ENCODE measurements around the gene PRKD1.

Gene PRKD1

DNA sequence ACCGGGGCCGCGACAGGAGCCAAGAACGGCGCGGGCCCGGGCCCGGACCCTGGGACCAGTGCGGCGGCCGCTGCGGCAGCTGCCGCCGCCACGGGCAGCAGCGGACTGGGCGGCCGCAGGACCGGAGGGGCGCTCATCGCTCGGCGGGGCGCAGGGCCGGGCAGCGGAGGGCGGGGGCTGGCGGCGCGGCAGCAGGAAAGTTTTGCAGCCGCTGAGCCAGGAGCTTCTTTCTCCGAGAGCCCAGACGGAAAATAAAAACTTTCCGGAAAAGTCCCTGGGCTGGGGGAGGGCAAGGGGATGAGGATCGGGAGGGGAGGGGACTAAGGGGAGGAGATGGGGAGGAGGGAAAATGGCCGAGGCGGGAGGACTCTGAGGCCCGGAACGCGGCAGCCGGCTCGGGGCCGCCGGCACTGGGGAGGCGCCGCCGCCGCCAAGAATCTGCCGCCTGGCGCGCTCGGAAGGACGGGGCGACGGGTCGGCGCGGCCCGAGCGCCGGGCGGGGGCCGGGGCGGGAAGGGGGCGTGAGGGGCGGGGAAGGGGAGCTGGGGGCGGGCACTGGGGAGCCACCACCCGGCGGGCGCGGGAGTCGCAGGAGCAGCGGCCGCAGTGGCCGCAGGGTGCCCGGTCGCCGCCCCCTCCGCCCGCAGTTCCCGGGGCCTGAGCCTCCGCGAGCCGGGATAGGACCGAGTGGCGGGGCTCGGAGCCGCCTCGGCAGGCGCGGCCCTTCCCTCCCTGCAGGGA is at the start of gene PRKD1:
PRKD1 (minus strand) TSS at position 472 of the 741 bp plus-strand sequence.
- FAIRE-seq (no peak), DNase-seq (ENCODE audit: insufficient read length, low spot score) (peak; percentile 30)

DNA sequence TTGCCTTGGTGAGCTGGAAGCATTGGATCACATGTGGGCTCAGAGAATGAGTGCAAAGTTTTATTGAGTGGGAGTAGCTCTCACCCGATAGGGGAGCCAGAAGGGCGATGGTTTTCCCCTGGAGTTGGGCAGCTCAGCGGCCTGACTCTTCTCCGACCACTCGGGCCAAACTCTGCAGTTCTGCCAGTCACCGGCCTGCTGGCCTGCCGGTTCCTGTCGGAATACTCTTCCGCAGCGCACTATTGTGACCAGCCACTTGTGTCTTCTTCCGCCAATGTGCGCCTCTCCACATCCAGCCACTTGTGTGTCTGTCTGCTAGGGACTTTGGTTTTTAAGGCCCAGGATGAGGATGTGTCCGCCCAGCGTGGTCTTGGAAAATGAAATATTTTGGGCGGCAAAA is 43.5 kb upstream of the PRKD1 start:
- DNase-seq (ENCODE audit: insufficient read length, low spot score) = no peak
- FAIRE-seq = no peak

DNA sequence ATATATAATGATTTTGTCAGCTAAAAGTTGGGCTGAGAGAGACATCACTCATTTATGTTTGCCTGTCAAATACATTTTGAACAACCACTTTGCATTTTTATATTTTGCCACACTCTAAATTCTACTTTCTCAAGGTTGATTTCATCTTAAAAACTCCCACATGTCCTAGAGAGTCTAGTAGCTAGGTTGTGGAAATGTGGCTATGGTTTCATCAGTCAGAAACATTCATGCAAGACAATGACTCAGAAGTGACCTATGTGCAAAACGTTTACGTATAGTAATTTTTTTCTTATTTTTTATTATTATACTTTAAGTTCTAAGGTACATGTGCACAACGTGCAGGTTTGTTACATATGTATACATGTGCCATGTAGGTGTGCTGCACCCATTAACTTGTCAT is 27.4 kb upstream of the PRKD1 start:
- FAIRE-seq (no peak), DNase-seq (ENCODE audit: insufficient read length, low spot score) (no peak)

DNA sequence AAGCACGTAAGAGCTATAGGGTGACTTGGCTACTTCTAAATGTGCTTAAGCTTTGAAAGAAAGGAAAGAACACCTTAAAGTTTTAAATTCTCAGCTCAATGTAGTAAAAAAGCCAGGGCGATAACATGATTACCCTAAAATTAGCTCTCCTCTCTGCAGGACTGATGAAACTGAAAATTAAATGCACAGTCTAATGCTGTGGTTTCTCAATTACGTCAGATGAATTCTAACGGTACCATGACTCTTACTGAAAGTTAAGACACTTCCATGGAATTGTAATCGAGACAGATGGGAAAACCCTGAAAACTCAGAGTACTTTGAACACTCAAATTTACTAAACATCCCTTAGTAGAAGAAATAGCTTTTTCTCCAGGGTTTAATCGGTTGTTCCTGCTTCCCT is 25.9 kb upstream of the PRKD1 start:
- DNase-seq (ENCODE audit: insufficient read length, low spot score) (no peak), FAIRE-seq (peak; percentile 35)

DNA sequence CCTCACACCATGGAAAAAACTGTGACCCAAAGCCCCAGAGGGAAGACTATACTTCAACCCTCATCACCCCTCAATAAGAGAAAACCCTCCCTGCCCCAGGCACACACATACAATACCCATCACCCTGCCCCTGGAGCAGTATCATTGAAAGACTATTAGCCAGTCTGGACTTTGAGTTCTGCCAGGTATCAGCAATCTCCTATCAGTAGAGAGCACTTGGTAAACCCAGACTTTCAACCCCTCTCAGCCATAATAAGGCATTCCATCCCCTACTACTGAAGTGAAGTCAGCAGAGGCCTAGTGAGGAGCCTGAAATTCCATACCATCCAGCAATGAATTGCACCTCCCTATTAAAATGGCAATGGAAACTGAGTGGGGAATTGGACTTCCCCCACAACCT is 16.4 kb upstream of the PRKD1 start:
- no peak for DNase-seq (ENCODE audit: insufficient read length, low spot score)
- no peak for FAIRE-seq

DNA sequence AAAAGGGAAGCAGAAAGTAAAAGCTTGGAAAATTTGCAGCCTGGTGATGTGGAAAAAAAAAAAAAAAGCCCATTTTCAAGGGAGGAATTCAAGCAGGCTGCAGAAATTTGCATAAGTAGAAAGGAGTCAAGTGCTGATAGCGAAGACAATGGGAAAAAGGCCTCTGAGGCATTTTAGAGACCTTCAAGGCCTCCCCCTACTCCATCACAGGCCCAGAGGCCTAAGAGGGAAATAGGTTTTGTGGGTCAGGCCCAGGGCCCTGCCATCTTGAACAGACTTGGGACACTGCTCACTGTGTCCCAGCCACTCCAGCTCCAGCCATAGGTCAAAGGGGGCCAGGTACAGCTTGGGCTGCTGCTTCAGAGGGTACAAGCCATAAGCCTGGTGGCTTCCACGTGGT is 13.8 kb upstream of the PRKD1 start:
- no peak for DNase-seq (ENCODE audit: insufficient read length, low spot score)
- no peak for FAIRE-seq

DNA sequence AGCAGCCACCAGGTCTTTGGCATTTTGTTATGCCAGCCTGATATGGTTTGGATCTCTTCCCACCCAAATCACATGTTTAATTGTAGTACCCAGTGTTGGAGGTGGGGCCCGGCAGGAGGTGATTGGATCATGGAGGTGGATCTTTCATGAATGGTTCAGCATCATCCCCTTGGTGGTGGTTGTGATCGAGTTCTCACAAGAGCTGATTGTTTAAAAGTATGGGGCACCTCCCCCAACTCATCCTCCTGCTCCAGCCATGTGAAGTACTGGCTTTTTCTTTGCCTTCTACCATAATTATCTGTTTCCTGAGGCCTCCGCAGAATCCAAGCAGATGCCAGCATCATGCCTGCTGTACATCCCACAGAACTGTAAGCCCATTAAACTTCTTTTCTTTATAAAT is 12.8 kb upstream of the PRKD1 start:
- DNase-seq (ENCODE audit: insufficient read length, low spot score) = no peak
- no peak for FAIRE-seq

DNA sequence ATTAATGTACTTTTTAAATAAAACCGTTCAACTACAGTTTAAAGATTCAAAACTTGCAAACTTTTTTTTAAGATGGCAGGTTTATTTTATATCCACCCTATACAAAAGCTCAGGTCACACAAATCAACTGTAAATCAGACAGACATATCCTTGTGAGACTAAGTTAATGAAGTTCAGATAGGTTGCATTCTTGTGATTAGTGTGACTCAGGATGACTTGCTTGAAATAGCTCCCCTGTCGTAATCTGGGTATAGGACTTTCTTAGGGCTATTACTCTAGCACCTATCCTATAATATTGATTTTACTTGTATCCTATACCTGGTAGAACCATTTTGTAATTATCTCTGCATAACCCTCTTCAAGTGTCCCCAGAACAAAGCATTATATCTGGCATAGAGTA is 9.5 kb upstream of the PRKD1 start:
- FAIRE-seq (no peak), DNase-seq (ENCODE audit: insufficient read length, low spot score) (no peak)

DNA sequence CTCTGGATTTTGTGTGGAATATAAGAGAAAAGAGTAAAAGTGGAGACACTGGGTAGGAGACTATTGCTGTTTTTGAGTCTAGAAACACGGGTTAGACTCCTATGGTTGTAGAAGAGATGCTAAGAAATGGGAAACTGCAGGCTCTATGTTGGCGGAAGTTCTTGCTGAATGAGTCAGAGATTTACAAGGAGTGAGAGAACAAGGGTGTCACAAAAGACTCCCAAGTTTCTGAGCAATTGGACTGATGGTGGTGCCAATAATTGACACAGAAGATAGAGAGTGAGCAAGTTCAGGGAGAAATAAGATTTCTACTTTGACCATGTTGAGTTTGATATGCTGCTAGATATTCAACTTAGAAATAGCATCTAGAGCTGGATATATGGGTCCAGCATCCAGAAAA is 2.6 kb upstream of the PRKD1 start:
- FAIRE-seq (no peak), DNase-seq (ENCODE audit: insufficient read length, low spot score) (no peak)

DNA sequence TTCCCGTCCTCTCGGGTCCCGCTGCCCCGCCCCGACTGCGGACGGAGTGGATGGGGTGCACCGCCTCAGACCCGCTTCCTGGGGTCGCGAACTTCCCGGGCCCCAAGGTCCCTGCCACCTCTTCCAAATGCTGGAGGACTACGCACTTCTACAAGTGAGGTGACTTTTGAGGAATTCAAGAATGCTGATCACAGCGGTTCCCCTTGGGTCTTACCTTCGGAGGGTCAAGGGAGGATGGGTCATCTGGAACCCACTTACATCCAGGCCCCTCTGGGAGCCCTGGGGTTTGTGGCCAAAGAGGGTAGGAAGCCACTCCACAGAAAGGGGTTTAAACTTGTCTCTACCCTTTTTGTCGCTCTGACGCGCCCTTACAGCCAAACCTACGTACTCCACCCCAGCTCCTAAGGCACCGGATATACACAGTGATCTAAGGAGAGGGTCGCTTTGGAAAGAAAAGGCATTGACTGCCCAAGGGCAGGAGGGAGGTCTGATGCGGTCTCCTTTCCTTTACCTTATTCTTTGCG is 532 bp upstream of the PRKD1 start:
- no peak for DNase-seq (ENCODE audit: insufficient read length, low spot score)
- no peak for FAIRE-seq

DNA sequence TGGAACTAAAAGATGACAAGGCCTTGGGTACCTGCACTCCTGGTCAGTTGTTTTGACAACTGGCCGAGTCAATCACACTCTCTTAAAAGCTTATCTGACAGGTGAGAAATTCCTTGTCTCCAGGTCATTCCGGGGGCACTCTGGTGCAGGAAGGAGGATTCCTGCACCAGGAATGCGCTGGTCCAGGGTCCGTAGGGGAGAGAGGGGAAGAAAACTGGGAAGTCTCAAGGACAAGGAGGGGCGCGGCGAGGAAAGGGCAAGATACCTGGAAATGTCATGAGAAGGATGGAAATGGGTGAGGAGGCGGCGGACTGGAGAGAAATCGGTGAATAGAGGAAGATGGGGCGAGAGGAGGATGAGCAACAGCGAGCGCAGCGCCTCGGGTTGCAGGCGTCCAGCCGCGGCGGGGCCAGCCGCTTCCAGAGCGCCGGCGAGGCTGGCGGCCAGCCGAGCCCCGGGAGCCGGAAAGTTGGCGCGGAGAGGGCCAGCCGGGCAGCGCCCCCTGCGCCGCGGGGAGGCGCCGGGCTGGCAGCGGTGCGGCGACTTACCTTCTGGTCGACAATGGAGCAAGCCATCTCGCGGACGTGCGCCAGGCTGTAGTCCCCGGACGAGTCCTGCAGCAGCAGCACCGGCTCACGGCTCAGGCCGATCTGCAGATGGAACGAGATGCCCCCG is 809 bp downstream of the PRKD1 start:
- peak; percentile 38 for DNase-seq (ENCODE audit: insufficient read length, low spot score)
- FAIRE-seq = no peak

DNA sequence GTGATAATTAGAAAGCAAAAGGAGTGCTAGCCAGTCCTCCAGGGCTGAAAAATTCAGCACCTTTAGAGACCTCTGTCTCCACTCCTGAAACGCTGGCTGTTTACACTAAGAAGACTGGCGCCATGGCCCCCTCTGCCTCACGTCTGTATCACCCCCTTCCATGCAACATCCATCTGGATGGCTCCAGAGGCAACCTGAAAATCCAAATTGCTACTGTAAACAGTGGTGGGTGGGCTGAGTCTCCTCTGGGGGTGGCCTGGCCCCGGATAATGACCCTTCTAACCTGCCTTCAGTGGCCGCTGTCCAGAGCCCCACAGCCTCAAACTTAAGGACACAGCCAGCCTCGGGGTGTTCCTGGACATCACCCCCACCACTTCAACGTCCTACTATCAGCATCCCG is 1.4 kb downstream of the PRKD1 start:
- DNase-seq (ENCODE audit: insufficient read length, low spot score) (no peak), FAIRE-seq (no peak)

DNA sequence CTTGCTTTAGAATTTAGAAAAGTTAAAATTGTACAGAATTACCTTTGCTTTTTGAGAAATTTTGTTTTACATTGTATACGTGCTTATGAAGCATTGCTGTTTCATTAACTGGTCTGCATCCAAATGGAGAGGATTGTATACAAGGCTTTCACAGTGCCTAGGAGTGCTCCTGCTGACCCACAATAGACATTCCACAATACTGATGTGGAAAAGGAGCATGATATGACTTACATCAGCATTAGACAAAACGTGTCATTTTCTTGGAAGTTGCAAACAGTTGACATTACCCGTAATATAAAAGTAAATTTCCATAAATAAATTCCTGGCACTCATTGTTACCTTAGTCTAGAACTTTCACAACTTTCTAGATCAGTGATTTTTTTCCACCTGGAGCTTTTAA is 1.9 kb downstream of the PRKD1 start:
- no peak for FAIRE-seq
- DNase-seq (ENCODE audit: insufficient read length, low spot score) = no peak

DNA sequence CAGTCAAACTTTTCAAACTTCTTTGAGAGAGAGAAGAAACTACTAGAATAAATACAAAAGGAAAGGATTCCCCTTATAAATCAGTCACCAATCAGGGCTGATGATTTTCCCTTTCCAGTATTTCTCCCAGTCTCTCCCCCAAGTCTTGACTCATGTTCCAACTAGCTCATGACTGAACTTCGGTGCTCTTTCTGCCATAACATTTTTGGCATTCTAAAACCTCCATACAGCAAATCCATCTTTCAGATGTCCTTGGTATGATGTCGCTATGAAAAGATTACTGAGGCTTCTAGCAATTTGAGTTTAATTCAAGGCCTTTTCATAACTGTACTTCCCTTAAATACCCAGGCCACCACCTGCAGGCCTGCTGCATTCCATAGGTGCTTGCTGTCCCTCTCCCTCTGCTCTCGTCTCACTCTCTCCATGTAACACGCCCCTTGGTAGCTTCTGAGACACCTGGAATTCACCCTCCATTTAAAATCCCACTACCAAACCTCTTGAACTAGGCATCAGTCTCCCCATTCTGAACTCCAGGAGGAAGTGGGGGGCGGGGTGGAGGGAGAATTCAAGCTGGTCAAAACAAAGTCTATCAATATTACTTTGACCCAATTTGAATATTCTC is 2.4 kb downstream of the PRKD1 start:
- FAIRE-seq (no peak), DNase-seq (ENCODE audit: insufficient read length, low spot score) (no peak)

DNA sequence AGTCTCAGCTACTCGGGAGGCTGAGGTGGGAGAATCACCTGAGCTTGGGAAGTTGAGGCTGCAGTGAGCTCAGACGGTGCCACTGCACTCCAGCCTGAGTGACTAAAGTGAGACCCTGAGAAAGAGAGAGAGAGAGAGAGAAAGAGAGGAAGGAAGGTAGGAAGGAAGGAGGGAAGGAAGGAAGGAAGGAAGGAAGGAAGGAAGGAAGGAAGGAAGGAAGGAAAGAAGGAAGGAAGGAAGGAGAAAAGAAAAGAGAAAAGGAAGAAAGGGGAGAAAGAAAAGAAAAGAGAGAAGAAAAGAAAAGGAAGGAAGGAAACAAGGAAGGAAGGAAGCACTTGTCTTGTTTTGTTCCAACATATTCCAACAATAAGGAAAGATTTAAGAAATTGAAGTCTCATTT is 7.8 kb downstream of the PRKD1 start:
- FAIRE-seq (no peak), DNase-seq (ENCODE audit: insufficient read length, low spot score) (no peak)

DNA sequence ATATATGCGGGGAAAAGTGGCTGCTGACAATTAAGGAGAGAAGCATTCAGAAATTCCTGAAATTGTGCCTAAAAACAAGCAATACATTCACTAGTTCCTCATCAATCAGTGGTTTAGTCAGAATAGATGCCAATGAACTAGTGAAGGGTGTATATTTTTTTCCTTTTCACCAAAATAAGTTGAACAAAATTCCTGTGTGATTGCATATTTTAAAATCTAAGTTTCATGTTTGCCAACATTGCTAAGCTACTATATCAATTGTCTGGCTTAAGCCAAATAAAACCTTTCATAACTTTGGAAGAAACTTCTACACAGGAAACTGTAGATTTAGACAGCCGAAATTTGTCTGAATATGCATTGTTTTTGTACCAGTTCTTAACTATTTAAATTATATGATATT is 8.7 kb downstream of the PRKD1 start:
- DNase-seq (ENCODE audit: insufficient read length, low spot score) (no peak), FAIRE-seq (no peak)

DNA sequence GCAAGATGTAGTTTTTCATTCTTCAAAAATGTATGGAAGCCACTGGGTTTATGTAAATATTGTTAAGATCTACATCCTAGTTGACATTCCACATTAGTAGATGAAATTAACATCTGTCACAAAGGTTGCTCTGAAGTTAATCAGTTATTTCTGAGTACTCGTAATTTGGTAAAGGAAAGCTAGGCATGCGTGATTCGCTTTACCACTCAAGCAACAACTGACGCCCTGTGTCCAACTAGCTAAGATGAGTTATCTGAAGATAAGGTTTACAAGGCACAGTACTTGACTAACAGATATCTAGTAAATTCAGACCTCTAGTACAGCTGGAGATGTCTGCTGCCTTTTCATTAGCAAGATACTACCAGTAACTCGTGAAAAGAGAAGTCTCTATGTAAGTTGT is 14.1 kb downstream of the PRKD1 start:
- DNase-seq (ENCODE audit: insufficient read length, low spot score) (no peak), FAIRE-seq (no peak)

DNA sequence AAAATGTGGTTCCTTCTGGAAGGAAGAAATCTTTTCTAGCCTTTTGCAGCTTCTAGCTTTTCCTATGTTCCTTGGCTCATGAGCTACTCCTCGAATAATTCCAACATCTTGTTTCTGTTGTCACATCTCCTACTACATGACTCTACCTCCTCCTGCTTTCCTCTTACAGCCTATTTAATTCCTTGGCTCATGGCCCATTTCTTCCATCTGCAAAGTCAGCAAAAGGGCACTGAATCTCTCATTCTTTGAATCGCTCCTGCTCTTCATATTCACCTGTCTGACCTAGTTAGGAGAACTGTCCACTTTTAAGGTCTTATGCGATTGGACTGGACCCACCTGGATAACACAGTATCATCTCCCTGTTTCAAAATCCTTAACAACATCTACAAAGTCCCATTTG is 15.8 kb downstream of the PRKD1 start:
- FAIRE-seq (no peak), DNase-seq (ENCODE audit: insufficient read length, low spot score) (no peak)

DNA sequence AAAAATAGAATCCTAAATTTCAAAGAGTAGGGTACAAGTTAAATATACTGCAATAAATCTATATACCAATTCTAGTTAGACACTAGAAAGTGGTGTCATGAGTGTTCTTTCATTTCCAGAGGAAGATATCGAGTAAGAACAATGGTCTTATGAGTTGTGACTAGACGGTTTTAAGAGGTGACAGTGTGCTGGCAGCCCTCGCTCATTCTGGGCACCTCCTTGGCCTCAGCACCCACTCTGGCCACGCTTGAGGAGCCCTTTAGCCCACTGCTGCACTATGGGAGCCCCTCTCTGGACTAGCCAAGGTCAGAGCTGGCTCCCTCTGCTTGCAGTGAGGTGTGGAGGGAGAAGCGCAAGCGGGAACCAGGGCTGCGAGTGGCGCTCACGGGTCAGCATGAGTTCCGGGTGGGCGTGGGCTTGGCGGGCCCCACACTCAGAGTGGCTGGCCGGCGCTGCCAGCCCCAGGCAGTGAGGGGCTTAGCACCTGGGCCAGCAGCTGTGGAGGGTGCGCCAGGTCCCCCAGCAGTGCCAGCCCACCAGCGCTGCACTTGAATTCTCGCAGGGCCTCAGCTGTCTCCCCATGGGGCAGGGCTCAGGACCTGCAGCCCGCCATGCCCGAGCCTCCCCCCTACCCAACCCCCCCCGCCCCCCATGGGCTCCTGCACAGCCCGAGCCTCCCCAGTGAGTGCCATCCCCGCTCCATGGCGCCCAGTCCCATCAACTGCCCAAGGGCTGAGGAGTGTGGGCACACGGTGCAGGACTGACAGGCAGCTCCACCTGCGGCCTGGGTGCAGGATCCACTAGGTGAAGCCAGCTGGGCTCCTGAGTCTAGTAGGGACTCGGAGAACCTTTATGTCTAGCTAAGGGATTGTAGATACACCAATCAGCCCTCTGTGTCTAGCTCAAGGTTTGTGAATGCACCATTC is 18.7 kb downstream of the PRKD1 start:
- no peak for FAIRE-seq
- no peak for DNase-seq (ENCODE audit: insufficient read length, low spot score)

DNA sequence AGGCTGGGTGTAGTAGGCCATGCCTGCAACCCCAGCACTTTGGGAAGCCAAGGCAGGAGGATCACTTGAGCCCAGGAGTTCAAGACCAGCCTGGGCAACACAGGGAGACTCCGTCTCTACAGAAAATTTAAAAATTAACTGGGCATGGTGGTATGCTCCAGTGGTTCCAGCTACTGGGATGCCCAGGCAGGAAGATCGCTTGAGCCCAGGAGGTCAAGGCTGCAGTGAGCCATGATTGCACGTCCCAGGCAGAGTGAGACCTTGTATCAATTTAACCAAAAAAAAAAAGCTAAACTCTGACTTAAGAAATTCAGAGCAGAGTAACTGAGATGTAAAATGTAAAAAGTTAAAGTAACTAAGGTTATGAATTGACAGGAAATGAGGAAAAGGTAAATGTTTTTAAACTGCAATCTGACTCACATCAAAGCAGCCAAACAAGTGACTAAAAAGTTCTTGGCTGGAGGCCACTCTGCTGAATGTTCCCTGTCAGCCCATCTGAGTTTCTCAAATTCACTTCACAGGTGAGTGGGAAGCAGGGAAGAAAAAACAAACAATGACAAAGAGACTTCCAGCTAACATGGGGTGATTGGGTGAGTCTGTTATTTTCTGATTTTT is 21.3 kb downstream of the PRKD1 start:
- DNase-seq (ENCODE audit: insufficient read length, low spot score) (no peak), FAIRE-seq (no peak)

Measured in GM19239 (cell line).